GM19240 (cell line): ENCODE data around the gene PPARGC1A.

Experiments used
- DNase-seq: peaks from one replicate; pipeline ENCODE4 v3.0.0; 2011; ENCODE audit warnings: low spot score; ENCODE audit not compliant: insufficient read length

Gene PPARGC1A

DNA sequence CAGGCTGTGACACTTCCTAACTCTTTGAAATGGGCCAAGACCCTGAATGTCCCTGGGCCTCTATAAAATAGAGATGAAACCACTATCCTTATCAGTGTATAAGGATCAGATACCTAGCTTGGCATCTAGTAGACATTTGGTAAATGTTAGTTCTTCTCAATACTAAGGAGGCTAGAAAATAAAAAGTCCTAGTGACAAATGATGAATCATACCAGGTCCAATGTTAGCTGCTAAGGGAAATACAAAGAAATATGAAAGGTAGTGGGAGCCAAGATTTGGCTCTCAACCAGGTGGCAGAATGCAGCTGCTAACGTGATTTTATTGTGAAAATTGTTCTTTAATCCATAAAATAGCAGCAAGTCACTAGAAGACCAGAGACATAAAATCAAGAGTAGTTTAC lies 19.8 kb upstream of the PPARGC1A start:
- DNase-seq = no peak

DNA sequence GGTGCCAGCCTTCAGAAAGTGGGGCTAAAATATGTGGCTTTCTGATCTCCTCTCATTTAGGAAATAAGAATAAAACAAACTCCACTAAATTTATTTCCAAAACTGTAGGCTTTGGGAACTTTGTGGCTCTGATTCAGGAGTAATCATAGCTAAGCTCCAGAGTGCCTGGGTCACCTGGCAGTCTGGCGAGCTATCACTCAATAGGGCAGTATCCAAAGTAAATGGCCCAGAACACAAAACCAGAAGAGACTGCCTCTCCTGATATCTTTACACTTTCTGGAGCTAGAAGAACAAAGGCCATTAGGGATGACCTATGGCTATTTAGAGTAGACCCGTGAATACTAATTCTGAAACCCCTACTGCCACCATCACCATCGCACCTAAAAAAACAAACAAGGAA lies 17.0 kb upstream of the PPARGC1A start:
- no peak for DNase-seq

DNA sequence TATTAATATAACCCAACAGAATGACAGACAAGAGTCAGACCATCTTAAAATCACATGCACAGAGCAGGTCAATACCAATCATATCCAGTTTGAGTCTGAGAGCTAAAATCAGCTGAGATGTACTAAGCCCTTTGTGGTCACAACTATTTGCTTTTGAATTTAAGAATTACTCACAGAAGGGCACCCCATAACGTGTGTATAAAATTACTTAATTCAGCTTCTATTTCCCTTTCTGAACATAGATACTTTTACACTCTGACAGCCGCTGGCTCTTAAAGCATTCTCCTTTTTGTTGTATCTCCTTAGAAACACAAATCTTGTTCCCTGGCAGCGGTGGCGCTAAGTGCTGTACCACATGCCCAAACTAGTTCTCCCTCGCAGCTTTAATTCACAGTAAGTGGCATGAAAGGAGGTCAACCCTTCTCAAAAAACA lies 14.8 kb upstream of the PPARGC1A start:
- no peak for DNase-seq

DNA sequence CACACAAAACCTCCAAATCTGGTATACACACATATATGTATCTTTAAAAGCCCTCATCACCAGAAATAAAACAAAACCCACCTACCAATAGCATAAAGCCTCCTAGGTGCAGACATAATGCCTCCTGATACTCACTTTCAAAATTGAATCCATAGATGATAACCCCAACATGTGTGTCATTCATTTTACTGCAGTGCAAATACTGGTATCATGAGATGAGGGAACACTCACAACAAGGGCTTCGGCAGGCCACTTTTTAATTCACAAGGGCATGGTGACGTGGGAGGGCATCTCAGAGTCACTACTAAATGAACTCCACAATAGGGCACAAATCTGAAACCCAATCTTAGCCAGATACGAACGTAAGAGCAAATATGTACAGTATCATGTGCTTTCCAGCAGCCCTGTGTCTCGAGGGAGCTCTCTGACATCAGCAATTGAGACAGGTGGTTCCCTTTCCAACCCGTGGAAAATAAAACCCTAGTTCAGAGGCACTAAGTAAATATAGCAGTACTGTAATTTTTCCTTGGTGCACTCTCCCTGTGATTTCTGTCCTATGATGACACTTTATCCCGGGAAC lies 14.1 kb upstream of the PPARGC1A start:
- no peak for DNase-seq

DNA sequence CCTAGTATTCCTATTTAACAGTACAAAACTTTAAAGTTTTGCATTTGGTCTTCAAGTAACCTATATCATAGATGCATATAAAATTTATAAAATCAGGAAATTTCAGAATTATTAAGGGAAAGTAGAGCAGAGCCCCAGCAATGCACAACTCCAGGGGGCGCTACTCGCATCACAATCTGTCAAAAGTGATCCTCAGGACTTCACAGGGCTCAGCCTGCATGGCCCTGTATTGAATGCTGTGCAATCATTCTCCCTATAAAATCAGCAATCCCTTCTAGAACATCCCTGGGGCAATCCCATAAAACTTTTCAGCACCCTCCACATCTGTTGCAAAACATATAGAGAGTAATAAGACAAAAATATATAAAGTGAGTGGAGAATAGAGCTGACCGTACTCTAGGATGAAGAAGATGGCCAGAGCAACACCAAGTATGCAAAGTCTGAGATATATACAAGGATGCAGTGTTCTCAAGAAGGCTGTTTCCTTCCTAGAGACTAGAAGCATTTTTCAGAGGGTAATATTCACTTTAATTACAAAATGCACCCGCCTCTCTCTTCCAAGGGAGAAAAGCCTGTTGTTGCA lies 12.5 kb upstream of the PPARGC1A start:
- DNase-seq = no peak

DNA sequence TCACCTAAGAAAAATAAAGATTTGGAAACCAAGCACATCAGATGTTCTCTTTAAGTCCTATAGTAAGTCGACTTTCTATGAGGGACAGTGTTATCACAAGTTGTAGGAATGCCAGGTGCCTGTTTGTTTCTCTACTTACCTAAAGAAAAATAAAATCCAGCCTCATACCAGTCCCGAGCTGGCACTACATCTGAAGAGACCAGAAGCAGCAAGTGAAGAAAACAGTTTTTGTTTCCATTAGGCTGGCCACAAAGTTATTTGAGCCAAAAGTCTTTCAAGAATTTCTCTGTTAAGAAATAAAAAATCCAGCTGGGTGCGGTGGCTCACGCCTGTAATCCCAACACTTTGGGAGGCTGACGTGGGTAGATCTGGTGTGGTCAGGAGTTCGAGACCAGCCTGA lies 10.8 kb upstream of the PPARGC1A start:
- no peak for DNase-seq

DNA sequence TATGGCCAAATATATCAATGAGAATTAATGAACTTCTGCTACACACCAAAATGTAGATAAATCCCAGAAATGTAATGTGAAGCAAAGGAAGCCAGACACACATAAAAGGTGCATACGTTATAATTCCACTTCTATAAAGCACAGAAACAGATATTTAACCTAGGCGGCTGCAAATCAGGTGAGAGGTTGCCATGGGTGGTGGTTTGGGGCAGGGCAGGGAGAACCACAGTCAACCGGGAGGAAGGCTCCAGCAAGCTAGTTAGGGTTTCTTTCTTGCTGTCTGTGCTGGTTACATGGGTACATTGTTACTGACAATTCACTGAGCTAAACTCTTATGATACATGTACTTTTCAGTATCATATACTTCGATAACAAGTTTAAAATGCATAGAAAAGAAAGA lies 9.7 kb upstream of the PPARGC1A start:
- no peak for DNase-seq

DNA sequence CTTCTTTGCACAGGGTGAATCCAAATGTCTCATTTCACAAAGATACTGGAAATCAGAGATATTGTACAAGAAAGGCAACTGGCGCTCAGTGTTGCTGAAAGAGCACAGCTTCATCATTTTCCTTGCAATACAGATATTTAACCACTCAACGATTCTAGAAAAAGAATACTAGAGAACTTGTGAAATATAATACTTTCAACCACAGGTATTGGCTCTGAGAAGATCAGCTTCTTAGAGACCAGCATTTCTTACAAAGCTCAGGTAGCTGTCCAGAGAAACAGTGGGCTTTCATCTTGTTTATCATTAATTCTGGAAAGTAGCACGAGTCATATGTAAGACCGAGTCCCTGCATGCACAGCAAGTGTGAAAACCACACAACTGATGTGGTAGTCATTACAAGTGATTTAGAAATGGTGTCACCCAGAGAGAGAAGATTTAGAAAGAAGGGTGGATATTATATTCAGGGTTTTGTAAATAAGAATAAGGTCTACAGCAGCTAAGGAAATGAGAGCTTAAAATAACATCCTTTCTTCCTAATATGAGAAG lies 7.8 kb upstream of the PPARGC1A start:
- DNase-seq = no peak

DNA sequence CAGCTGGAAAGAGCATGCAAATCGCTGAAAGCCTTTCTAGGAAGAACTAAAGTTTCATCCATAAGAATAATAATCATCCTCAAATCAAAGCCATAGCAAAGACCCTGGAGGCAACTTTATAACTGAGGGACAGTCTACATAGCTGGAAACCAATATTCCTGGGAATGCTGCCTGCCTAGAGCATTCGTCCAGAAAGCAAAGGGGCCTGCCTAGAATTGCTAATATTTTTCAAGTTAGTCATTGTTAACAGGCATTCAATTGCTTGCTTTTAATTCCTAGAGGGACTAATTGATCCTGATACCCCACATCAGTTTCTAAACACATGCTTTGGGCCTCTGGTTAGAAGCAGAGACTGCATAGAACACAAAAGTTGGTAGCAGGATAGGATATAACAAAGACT lies 4.2 kb upstream of the PPARGC1A start:
- no peak for DNase-seq

DNA sequence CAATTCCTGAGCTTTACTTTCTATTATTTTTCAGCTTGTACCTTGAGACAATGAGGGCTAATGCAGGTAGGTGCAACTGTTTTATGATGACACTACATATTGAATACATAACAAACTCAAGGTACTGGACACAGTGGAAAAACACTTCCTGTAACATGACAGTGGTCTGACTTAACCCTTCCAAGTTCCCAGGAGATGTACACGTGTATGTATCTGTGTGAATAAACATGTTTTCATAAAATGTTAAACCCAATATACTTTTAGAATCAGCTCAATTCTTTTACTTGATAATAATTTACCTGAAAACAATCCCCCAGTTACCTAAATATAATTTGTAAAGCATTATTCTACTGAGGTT lies 1.2 kb upstream of the PPARGC1A start:
- DNase-seq = no peak

DNA sequence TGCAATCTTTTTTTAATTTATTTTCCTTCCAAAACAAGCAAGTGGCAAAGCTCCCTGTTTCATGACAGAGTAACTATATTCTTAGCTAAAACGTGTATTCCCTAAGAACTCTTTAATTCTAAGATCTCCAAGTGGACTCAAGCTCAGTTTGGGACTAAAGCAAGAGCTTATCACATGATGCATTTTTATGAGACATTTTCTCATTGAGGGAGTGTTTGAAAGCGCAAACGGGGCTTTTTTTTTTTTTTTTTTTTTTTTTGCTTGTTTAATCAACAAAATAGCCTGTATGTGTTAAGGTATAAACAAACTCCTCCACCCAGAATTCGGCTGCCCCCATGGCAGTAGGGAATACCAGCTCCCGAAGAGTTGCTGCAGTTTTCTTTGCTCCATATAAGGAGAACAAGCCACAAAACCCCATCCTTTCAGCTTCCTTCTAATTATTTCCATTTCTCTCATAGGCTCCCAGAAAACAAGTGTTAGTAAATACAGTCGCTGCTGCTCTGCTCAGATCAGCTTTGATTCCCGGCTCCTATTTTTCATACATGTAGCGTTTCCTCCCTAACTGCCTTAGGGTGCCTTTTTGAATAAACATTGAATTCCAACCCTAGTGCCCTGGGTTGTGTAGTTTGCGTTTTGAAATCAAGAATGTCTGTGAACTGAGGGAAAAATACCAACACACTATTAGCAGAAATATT lies 669 bp upstream of the PPARGC1A start:
- DNase-seq = no peak

DNA sequence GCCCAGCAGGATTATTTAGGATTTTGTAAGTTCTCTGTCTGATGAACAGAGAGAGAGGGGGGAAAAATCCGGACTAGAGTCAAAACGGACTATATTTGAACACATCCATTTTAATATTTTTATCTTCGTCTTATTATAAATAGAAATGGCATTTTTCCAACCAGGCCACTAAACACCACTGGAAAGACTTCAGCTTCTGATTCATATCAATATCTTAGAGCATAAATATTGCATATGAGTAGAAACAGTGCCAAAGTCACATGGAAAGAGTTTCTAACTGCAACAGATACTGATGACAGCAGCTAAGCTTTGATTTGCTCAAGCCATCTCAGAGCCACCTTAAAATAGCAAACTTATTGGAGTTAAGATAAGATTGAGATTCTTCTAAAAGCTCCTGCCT lies 456 bp downstream of the PPARGC1A start:
- no peak for DNase-seq

DNA sequence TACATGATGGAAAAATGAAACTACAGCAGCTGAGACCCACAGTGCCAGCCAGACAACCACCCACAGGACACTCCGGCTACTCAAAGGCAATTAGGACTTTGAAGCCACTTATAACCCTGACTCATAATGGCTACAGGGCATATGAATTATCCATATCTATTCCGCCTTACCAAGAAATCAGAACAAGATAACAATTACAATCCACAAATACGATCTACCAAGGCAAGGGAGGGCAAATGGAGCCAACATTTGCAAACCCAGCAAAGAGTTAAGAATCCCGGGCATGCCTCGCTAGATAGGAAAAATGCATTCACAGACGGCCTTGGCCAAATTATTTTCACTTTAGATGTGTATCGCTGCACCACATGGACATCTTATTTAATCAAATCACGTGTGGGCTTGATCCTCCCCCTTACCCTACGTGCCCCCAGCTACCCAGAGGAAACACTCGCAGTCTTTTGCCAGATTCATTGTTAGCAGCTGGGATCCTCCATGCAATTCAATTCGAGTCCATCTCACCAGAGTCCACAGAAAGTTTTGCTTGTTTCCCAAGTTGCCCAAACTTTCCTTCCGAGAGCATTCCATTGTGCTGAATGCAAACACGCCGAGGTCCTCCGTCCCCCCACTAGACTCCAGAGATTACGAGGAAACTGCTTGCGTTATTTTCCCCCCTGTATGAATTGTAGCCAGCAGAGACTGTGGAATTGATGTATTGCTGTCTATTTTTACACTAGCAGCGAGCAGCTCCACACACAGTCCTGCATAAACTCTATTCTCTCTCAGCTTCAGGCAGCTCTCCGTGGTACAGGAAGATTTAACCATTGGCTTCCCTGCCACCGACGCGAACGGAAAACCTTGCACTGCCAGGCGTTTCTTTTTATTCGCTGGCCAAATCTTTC lies 1.2 kb downstream of the PPARGC1A start:
- no peak for DNase-seq

DNA sequence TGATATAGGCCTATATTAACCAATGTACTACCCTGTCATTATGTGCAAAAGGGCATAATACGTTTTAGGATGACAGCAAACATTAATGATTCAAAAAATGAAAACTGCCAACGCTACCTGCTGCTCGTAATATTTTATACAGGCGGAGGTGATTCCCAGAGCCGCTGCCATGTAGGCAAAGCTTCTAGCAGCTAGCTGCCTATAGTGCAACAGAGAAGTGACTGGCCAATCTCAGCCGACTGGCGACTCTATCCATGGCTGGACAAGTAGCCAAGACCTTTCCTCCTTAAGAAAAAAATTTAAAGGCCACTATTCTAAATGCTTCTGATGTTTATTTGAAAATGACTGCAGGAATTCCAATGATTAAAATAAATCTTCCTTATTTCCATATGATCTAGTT lies 1.9 kb downstream of the PPARGC1A start:
- no peak for DNase-seq

DNA sequence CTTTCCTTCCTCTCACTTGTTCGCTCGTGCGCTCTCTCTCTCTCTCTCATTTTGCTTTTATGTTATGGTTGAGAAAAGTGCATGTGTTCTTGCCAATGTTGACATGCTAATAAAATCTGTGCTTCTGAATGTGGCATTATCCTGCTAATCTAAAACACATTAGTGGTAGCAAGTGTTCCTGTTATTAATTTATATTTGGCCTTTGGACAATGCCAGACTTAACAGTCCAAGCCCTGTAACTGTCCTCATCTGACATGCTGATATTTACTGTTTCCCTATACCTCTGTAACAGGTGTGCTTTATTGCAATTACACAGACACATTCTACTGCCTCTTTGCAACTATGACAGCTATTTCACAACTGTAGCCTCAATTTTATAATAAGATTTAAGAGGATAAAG lies 2.7 kb downstream of the PPARGC1A start:
- DNase-seq = no peak

DNA sequence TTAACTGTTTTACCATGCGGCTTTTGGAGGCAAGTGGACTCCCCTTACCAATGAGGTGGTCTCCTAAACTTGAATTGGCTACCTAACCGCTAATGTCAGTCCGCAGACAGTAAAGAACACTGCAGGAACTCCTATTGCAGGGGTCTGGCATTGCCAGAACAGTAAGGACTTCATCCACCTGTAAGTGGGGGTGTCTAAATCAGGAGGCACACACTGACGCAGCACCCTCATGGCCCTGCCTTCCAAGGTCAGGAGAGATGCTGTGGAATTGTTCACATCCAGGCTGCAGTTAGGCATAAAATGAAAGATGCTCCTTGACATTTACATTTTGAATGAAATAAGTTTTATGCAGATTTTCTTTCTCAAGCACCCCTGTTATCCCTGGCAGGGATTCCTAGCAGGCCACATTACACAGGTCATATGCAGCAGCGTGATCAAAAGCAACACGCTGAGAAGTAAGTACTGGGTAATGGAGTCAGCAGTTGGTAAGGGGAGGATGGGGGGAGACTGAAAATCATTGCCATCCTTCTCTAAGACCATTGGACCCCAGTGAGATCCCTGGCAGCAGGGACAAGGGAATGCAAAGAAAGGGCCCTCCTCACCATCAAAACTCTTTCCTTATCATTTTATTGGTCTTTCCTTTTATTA lies 3.8 kb downstream of the PPARGC1A start:
- DNase-seq = no peak

DNA sequence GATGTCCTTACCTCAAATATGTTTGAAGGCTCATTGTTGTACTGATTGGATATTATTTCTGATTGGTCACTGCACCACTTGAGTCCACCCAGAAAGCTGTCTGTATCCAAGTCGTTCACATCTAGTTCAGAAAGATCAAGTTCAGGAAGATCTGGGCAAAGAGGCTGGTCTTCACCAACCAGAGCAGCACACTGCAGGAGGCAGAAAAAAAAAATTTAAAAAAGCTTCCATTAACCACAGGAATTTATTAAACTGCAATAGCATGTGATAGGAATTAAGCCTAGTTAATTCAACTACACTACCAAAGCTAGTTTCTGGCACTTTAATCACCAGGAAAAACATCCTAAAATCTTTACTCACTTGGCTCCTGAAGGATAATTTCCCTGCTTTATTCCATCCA lies 5.1 kb downstream of the PPARGC1A start:
- DNase-seq = no peak

DNA sequence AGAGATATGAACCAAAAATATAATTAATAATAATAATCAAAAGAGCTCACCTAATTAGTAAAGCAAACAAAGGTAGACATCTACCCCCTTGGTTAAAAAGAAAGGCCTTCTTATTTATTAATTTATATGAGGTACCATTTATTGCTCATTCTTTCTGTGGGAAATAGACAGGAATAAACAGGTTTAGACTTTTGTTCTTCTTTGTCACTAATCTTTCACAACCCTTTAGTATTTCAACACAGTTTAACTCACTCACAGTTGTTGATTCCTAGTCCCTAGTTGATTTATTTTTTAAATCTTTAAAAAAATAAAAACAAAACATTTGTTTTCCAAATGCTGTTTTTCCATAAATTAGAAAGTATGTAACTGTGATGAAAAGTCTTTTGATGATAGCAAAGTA lies 5.6 kb downstream of the PPARGC1A start:
- DNase-seq = no peak

DNA sequence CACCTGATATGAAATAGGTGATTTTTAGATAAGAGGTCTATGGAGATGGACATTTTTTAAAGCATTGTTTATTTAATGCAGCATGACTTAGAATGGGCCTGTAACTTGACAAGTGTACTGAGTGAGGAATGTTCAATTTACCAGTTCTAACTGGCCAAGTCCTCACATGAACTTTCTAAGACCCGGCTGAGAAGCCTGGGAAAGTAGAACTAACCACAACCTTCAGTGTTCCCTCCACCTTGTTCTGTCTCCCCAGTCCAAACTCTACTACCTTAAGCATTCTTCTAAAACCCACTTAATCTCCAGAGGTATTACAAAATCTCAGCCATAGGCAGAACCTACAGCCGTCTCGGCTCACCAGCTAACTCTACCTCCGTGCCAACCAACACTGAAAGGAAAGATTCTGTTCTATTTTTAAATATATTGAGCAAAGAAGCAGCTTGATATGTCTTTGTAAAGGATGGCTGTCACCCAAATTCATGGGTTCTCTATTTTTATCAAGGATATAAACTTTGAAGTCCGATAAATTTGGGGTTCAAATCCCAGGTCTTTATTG lies 6.8 kb downstream of the PPARGC1A start:
- DNase-seq = no peak

DNA sequence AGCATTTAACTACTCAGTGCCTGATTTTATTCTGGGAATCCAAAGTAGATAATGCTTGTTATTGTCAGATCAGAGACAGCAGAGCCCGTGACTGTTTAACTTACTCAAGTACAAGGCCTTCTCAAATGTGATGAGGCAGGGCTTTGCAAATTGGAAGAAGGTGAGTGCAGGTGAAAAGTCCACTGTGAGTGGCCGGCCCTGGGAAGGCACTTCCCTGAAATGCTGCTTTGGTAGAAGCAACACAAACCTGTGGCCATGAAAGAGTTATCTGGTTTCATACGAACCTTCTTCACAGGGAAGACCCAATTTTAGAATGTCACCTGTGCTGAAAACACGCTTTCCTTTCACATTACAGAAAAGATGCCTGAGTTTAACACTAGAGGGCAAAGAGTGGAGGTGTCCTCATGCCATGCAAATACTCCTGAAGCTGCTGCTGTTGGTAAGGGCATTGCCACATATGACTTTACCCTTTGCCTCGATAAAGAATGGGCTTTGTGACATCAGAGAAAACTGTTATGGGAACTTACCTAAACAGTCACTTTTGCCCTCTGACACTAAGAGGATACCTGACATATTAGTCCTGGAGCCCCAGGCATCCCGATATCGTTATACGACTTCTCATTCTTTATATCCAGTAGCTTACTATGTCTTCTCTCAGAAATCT lies 8.0 kb downstream of the PPARGC1A start:
- no peak for DNase-seq
